Smooth muscle cell (in vitro differentiated cells): ENCODE data around the gene SH3PXD2B. TPM values are rescaled to one million over a fixed set of nuclear protein-coding genes. Genes with fewer than 3 reads are reported as not detected.
"Not testable (repeated sequence)": the region's sequence is repeated elsewhere in the genome, so short reads cannot be mapped to it uniquely, and the experiment has no call there.

Experiments
- DNase-seq: peaks from one replicate; lab custom pipeline; 2025; ENCODE audit not compliant: unreplicated experiment; lab: John Stamatoyannopoulos, UW
- H2AFZ ChIP-seq: fragments of 200-600 bp; sonication (generic); 2 replicates; pipeline ENCODE4 v1.6.0; 2016; ENCODE audit warnings: antibody characterized with exemption, low read depth, mild to moderate bottlenecking
- H3F3A ChIP-seq: fragments of 200-600 bp; sonication (generic); 2 replicates; pipeline ENCODE4 v1.6.0; 2017; ENCODE audit warnings: antibody characterized with exemption, low read depth
- H3K27ac ChIP-seq: fragments of 200-600 bp; sonication (generic); 2 replicates; pipeline ENCODE4 v1.5.1; 2016; ENCODE audit warnings: low read depth, mild to moderate bottlenecking
- H3K27me3 ChIP-seq: fragments of 200-600 bp; sonication (generic); 2 replicates; pipeline ENCODE4 v1.6.1; 2016; ENCODE audit warnings: low read depth, mild to moderate bottlenecking
- H3K36me3 ChIP-seq: fragments of 200-600 bp; sonication (generic); 2 replicates; pipeline ENCODE4 v1.5.1; 2016; ENCODE audit warnings: low read depth
- H3K4me1 ChIP-seq: fragments of 200-600 bp; sonication (generic); 2 replicates; pipeline ENCODE4 v1.5.1; 2016; ENCODE audit warnings: low read depth
- H3K4me2 ChIP-seq: fragments of 200-600 bp; sonication (generic); 2 replicates; pipeline ENCODE4 v1.6.0; 2016; ENCODE audit warnings: mild to moderate bottlenecking
- H3K4me3 ChIP-seq: fragments of 200-600 bp; sonication (generic); 2 replicates; pipeline ENCODE4 v1.5.1; 2016; ENCODE audit warnings: mild to moderate bottlenecking
- H3K79me2 ChIP-seq: fragments of 200-600 bp; sonication (generic); 2 replicates; pipeline ENCODE4 v1.6.0; 2016; ENCODE audit warnings: low read depth, mild to moderate bottlenecking
- H3K9ac ChIP-seq: fragments of 200-600 bp; sonication (generic); 2 replicates; pipeline ENCODE4 v1.6.0; 2016; ENCODE audit warnings: low read depth
- H3K9me3 ChIP-seq: fragments of 200-600 bp; sonication (generic); replicated peaks from 2 replicates; pipeline ENCODE4 v1.5.1; 2016; ENCODE audit warnings: low read depth
- H4K20me1 ChIP-seq: fragments of 200-600 bp; sonication (generic); 2 replicates; pipeline ENCODE4 v1.6.0; 2016; ENCODE audit warnings: low read depth
- WGBS: methylation state at CpG from one replicate; pipeline ENCODE4 v1.1.7; 2016; ENCODE audit warnings: low lambda C conversion rate; 5-methylcytosine and 5-hydroxymethylcytosine counted together
- polyA plus RNA-seq: library from polyadenylated mRNA; unstranded; fragments of >200 nt; fragmentation: Nextera tagmentation; extraction: Ambion mirVana; gene quantifications from 2 replicates; pipeline ENCODE4 v1.2.1, GENCODE V29; 2016
- total RNA-seq: library from RNA; depleted of rRNA; stranded (reverse); fragments of >200 nt; gene quantifications from 2 replicates; pipeline ENCODE4 v1.2.3, GENCODE V29; 2014
- TF ChIP-seq, protein P1 (sequence below): fragments of 200-600 bp; sonication (generic); IDR thresholded peaks from 2 replicates; pipeline ENCODE4 v1.5.1; 2017; ENCODE audit warnings: borderline replicate concordance, mild to moderate bottlenecking, antibody characterized with exemption; ENCODE audit not compliant: insufficient read depth, poor library complexity, severe bottlenecking

SH3PXD2B gene
- total and polyA plus RNA-seq, 2 experiments from 2014 or later = 36.5 to 39.4 TPM

DNA sequence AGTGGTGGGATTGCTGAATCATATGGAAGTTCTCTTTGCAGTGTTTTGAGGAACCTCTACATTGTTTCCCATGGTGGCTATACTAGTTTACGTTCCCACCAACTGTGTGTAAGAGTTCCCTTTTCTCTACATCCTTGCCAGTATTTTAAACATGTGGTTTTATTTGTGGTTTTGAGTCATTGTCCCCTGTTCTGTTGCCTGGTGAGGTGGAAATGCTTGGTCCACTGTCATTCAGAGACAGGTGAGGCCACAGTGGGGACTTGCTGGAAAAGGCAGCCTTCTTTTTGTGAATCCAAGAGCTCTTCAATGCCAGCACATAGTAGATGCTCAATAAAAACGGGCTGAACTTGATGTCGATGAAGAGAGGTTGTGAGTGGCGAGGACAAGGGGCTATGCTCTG lies 44.2 kb downstream of the SH3PXD2B start:
- TF ChIP-seq, protein P1, sequence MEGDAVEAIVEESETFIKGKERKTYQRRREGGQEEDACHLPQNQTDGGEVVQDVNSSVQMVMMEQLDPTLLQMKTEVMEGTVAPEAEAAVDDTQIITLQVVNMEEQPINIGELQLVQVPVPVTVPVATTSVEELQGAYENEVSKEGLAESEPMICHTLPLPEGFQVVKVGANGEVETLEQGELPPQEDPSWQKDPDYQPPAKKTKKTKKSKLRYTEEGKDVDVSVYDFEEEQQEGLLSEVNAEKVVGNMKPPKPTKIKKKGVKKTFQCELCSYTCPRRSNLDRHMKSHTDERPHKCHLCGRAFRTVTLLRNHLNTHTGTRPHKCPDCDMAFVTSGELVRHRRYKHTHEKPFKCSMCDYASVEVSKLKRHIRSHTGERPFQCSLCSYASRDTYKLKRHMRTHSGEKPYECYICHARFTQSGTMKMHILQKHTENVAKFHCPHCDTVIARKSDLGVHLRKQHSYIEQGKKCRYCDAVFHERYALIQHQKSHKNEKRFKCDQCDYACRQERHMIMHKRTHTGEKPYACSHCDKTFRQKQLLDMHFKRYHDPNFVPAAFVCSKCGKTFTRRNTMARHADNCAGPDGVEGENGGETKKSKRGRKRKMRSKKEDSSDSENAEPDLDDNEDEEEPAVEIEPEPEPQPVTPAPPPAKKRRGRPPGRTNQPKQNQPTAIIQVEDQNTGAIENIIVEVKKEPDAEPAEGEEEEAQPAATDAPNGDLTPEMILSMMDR = no peak
- Histone ChIP-seq H3K27ac (peak overlapping the region; percentile 89), H3K4me2 (no peak overlapping the region), H3F3A (peaks cover 8% of the 10 kb centered on the region), H3K27me3 (no peaks in the 10 kb centered on the region), H3K9ac (no peak overlapping the region), H3K4me1 (peaks cover 8% of the 10 kb centered on the region), H3K36me3 (no peaks in the 10 kb centered on the region), H3K79me2 (peaks cover 10% of the 10 kb centered on the region), H4K20me1 (peaks cover 56% of the 10 kb centered on the region), H2AFZ (no peak overlapping the region), H3K4me3 (no peak overlapping the region), H3K9me3 (no peaks in the 10 kb centered on the region)
- WGBS = 88% methylated on average over 4 of the region's 4 CpGs
- DNase-seq = no peak

DNA sequence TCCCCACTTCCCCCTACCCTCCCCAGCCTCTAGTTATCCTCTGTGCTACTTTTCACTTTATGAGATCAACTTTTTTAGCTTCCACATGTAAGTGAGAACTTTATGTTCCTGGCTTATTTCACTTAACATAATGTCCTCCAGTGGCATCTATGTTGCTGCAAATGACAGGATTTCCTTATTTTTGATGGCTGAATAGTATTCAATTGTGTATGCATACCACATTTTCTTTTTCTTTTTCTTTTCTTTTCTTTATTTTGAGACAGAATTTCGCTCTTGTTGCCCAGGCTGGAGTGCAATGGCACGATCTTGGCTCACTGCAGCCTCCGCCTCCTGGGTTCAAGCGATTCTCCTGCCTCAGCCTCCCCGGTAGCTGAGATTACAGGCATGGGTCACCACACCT lies 44.8 kb downstream of the SH3PXD2B start:
- 95% methylated on average over 5 of the region's 5 CpGs for WGBS
- not testable (repeated sequence) for H3K4me1 ChIP-seq, DNase-seq, H3K9ac ChIP-seq, H3K27me3 ChIP-seq, H3K36me3 ChIP-seq, H3K9me3 ChIP-seq, H3K4me2 ChIP-seq, H2AFZ ChIP-seq, H3K4me3 ChIP-seq
- peaks cover 63% of the 10 kb centered on the region for H4K20me1 ChIP-seq
- peaks cover 13% of the 10 kb centered on the region for H3K79me2 ChIP-seq
- peak overlapping the region; percentile 42 for H3K27ac ChIP-seq
- H3F3A ChIP-seq = peaks cover 14% of the 10 kb centered on the region

- 68% methylated on average over 9 of the region's 9 CpGs for WGBS
- H3K9me3 ChIP-seq = no peaks in the 10 kb centered on the region
- no peak overlapping the region for H3K4me2 ChIP-seq
- peaks cover 13% of the 10 kb centered on the region for H3K79me2 ChIP-seq
- peak overlapping the region; percentile 32 for H3K27ac ChIP-seq
- H3K36me3 ChIP-seq = no peaks in the 10 kb centered on the region
- DNase-seq = no peak
- H3K27me3 ChIP-seq = no peaks in the 10 kb centered on the region
- no peak overlapping the region for H3K4me3 ChIP-seq
- H3K4me1 ChIP-seq = peaks cover 17% of the 10 kb centered on the region
- TF ChIP-seq, protein P1 = no peak
- peaks cover 16% of the 10 kb centered on the region for H3F3A ChIP-seq
- no peak overlapping the region for H3K9ac ChIP-seq
- H2AFZ ChIP-seq = no peak overlapping the region
- H4K20me1 ChIP-seq = peaks cover 71% of the 10 kb centered on the region
Measured at GRCh38 chr5:172407822-172408221, 46.5 kb downstream of the SH3PXD2B start.

DNA sequence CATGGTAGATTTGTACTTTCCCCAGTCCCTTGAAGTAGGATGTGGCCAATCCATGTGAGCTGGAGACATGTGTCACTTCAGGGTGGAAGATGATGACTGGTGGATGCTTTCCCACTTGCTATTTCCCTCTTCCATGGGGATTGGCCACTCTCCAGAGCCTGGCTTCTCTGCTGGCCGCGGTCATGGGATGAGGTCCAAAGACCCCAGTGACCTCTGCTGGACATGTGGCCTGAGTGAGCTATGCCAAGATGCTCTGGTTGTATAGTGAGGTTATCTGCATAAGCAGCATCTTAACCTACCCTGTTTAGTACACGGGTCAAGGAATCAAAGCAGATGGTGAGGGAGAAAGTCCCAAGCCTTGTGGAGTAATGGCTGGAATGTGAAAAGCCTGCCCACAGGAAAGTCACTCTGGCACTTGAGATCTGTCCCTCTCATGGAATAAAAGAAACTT lies 47.1 kb downstream of the SH3PXD2B start:
- Histone ChIP-seq H3K79me2 (peaks cover 13% of the 10 kb centered on the region), H3K9me3 (no peaks in the 10 kb centered on the region), H3K4me3 (no peak overlapping the region), H3F3A (peaks cover 13% of the 10 kb centered on the region), H3K27ac (peak overlapping the region; percentile 32), H3K4me2 (no peak overlapping the region), H4K20me1 (peaks cover 71% of the 10 kb centered on the region), H3K4me1 (peaks cover 15% of the 10 kb centered on the region), H3K9ac (no peak overlapping the region), H2AFZ (no peak overlapping the region), H3K27me3 (no peaks in the 10 kb centered on the region), H3K36me3 (no peaks in the 10 kb centered on the region)
- DNase-seq = no peak
- TF ChIP-seq, protein P1 = no peak
- WGBS = 84% methylated on average over 3 of the region's 3 CpGs
